GM21737 (cell line): ENCODE data around the gene ADCY9.
"Not testable (repeated sequence)": the region's sequence is repeated elsewhere in the genome, so short reads cannot be mapped to it uniquely, and the experiment has no call there.

ENCODE experiments used
- ATAC-seq: cut with Tn5 transposase; IDR thresholded peaks from one replicate; pipeline ENCODE4 v1.9.1; 2021; ENCODE audit warnings: mild to moderate bottlenecking, moderate library complexity; ENCODE audit not compliant: unreplicated experiment

Gene ADCY9

DNA sequence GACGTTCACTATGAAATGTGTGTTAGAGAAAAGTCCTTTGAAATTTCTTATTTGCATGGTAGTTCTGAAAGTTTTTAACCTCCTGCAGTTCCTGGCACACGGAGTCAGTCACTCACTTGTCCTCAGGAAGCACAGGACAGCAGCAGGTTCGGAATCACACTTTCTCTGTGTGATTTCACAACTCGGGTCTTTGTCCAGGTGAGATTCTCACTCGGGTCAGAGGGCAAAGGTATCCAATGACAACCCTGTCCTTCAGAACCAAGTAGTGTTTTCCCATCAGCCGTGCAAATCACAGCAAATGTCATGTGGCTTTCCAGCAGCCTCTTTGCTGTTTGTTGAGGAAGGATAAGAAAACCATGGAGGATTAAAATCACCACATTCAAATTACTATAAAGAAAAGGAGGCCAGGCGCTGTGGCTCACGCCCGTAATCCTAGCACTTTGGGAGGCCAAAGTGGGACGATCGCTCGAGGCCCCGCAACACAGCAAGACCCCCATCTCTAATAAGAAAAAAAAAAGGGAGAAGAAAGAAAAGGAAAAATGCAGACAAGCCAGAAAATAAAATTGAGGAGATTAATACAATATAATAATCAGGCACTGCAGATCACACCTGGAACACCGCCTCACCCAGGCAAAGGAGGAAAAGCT lies 22.0 kb downstream of the ADCY9 start:
- ATAC-seq: no peak

GRCh38 chr16:4093495-4094126 lies 22.6 kb downstream of the ADCY9 start:
- no peak for ATAC-seq

DNA sequence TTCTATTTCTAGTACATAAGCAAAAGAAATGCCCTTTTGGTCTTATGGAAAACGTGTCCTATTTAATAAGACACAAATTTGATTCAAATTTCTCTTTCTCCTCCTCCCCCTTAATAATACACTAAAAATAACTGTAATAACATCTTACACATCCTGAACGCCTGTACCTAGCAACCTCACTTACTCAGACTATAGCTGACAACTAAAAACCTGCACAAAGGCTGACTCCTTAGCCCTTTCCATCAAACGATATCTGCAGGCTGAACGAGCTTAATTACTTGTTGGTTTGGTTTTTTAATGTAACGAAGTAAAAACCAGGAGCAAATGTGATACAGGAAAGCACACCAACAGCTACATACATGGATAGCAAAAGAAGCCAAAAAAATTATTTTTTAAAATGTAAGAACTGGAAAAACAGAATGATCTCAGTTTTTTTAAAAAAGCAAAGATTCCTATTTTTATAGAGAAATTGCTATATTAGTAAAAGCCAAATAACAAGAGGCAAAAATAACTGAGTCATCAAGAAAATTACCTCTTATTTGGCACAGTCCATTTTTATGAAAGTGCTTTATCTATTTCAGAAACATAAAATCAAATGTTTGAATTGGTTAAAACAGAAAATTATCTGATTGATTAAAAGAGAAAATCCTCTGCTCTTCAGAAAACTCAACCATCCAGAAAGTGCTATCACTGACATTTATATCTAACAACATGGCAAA lies 23.5 kb downstream of the ADCY9 start:
- ATAC-seq: no peak

- no peak for ATAC-seq
Measured at GRCh38 chr16:4091240-4092012, 24.8 kb downstream of the ADCY9 start.

DNA sequence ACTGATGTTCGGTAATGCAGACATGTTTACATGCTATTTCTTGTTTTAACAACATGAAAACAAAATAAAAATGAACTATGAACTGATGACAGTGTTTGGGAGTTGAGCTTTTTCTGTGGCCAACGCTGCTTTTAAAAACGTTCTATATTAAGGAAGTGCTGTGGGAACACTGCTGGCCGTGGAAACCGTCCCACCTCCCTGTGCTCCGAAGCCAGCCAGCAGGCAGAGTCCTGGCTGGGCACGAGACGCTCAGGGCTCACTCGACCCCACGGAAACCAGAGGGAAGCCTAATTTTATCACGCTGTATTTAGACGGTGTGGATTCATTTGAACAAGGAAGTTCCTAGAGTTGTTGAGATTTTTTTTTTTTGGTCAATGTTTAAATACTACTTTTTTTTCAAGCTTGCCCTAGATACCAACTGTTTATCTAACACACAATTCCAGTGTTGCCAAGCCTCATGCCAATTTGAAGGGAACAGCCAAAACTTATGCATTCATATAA lies 25.8 kb downstream of the ADCY9 start:
- ATAC-seq: no peak

DNA sequence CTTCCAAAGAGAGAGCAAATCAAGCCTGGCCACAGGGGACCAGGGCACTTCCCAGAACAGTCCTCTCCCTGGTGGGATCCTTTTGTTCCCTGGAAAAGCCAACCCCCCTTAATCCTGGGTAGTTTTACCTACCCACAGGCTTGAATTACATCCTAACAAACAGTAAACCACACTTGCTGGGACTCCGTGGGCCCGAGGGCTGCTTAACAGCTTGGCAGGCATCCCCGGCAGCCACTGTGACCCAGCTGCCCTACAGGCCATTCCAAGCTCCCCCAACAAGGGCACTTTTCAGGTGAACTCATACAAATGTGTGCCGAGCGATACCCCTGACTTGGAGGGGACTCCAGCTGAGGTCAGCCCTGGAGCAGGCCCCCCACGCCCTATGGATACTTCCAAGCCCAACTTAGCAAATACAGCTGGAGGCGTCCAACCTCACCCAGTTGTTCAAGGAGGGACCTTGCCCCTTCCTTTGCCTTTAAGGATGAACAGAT lies 26.4 kb downstream of the ADCY9 start:
- ATAC-seq: no peak

GRCh38 chr16:4089251-4089810 lies 26.9 kb downstream of the ADCY9 start:
- ATAC-seq: no peak

DNA sequence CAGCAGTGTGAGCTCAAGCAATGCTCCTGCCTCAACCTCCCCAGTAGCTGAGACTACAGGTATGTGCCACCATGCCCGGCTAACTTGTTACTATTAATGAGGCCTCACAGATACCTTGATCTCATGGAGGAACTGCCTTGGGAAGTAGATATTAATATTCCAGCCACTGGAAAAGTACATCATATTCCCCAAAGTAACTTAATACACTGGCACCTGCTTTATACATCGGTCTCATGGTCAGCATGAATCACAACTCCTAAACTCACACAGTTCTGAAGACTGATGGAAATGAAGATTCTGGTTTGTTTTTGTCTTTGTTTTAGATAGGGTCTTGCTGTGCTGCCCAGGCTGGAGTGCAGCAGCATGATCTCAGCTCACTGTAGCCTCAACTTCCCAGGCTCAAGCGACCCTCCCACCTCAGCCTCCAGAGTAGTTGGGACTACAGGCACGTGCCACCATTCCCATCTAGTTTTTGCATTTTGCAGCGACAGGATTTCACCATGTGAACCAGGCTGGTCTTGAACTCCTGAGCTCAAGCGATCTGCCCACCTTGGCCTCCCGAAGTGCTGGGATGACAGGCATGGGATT lies 28.2 kb downstream of the ADCY9 start:
- ATAC-seq: no peak

GRCh38 chr16:4087099-4087885 lies 28.9 kb downstream of the ADCY9 start:
- no peak for ATAC-seq

DNA sequence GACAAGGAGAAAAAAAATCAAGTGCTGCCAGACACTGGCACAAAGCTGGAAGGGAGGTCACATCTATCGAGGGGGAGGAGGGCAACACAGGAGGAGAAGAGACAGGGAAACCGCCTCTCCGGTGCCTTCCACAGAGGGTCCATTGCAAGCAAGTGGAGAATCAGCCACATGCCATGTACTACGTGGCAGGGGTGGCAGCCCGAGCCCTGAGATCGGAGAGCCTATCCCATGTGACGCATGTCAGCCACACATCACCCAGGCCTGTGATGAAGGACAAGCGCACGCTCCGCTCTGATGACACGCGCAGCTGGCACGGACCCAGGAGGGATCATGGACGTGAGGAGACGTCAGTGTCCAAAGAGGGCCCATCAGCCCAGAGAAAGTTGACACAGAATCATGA lies 30.1 kb downstream of the ADCY9 start:
- no peak for ATAC-seq

DNA sequence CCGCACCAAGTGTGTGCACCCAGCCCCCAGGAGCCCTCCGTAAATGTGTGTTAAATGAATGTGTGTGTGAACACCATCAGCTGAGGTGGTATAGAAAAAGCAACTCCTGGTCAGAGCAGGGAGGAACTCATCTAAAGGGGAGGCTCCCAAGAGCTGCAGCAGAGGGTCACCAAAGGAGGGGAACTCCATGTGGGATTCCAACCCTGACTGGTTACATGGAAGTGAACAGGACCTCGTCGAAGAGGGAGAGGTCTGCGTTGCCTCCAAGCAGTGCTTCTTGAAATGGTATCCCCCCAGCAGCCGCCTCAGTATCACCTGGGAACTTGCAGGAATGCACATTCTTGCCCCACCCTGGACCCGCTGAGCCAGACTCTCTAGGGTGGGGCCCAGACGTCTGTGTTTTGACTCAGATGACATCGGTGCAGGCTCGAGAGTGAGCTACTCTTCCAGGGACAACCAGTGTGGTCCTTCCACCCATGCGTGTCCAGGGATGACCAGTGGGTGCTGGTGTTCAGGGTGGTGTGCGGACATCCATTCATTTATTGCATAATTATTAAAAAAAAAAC lies 30.8 kb downstream of the ADCY9 start:
- ATAC-seq: no peak

GRCh38 chr16:4083347-4083870 lies 32.8 kb downstream of the ADCY9 start:
- no peak for ATAC-seq

DNA sequence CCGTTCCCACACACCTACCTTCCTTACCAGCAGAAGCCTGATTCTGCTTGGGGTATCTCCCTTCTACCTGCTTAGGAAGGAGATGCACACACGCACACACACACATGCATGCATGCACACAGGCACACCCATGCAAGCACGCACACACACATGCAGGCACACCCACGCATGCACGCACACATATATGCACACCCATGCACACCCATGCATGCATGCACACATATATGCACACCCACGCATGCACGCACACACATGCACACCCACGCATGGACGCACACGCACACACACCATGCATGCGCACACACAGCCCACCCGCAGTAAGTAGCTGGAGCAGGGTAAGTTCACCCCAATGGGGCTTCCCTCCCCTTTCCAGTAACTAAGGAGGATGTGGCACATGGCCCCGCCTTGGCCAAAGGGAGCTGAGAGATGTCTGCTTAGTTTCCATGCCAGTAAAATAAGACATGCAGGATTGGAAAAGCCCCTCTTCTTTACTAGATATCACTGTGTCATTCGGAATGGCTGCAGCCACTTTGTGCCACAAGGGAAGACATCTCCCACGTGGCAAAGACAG lies 33.7 kb downstream of the ADCY9 start:
- ATAC-seq: no peak

- ATAC-seq: no peak
Measured at GRCh38 chr16:4081521-4082021, 34.7 kb downstream of the ADCY9 start.

DNA sequence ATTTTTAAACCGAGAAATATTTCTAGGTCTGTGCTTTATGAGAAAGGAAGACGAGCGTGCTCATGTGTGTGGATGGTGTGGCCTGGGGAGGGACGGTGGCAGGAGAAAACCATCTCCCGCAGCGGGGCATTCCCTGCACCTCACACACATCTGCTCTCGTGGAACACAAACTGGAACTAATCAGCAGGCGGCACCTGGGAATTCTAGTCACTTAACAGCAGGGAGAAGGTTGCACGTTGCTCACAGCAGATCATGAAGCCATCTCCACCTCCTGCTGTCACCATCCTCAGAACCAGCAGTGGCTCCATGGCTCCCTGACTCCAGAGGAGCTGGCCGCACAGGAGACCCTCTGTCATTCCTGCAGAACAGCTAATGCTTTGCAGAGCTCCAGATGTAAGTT lies 35.2 kb downstream of the ADCY9 start:
- ATAC-seq: no peak

- ATAC-seq: no peak
Measured at GRCh38 chr16:4077174-4077649, 39.0 kb downstream of the ADCY9 start.

DNA sequence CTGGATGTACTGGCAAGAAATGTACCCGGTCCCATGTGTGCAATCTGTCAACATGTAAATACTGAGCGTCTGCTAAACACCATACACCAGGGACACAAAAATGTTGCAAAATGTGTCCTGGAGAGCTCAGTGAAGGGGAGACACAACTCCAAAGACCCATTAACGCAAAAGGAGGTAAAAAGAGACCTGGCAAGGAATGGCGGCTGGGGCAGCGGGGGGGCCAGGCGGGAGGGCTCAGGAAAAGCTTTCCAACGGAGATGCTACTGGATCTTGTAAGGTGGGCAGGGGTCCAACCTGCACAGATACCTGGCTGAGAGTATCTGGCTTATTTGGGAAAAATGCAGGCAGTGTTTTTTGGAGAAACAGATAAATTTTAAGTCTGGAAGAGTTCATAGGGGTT lies 40.7 kb downstream of the ADCY9 start:
- no peak for ATAC-seq

DNA sequence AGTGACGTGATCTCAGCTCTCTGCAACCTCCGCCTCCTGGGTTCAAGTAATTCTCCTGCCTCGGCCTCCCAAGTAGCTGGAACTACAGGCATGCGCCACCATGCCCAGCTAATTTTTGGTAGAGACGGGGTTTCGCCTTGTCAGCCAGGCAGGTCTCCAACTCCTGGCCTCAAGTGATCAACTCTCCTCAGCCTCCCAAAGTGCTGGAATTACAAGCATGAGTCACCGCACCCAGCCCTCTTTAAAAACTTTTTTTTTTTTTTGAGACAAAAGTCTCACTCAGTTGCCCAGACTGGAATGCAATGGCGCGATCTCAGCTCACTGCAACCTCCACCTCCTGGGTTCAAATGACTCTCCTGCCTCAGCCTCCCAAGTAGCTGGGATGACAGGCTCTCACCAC lies 43.1 kb downstream of the ADCY9 start:
- not testable (repeated sequence) for ATAC-seq
